A673 (cell line): Measurements from ENCODE around the gene WDR17. TPM values are rescaled to one million over a fixed set of nuclear protein-coding genes. Genes with fewer than 3 reads are reported as not detected.

Source experiments
- BruUV-seq: library from RNA; stranded (reverse); fragments of 400-500 nt; replicated peaks from 2 replicates; lab custom pipeline; 2021; lab: Mats Ljungman, UMichigan
- CTCF ChIA-PET: fragments of 300-600 bp; sonication (Branson Sonifier 250); formaldehyde crosslinking; loops from one replicate; lab custom pipeline; 2022; ENCODE audit warnings: antibody characterized with exemption; lab: Charles Lee
- POLR2A ChIA-PET: fragments of 300-600 bp; sonication (Branson Sonifier 250); formaldehyde crosslinking; loops from one replicate; lab custom pipeline; 2022; ENCODE audit warnings: antibody characterized with exemption; ENCODE audit not compliant: low non-redundant PET; lab: Charles Lee
- DNase-seq: peaks from one replicate; pipeline ENCODE4 v3.0.0-alpha.2; 2015; ENCODE audit warnings: low spot score
- H3K27ac ChIP-seq: fragments of 200-600 bp; sonication (generic); 2 replicates; pipeline ENCODE4 v1.5.1; 2016; ENCODE audit warnings: mixed run types, low read depth, mild to moderate bottlenecking, mixed read lengths, antibody characterized with exemption, low read length; ENCODE audit not compliant: poor library complexity, severe bottlenecking
- H3K27me3 ChIP-seq: fragments of 200-600 bp; sonication (generic); replicated peaks from 2 replicates; pipeline ENCODE4 v1.6.1; 2017; ENCODE audit warnings: mixed run types, low read depth, mild to moderate bottlenecking, mixed read lengths, antibody characterized with exemption, low read length; ENCODE audit not compliant: insufficient read depth, poor library complexity
- H3K36me3 ChIP-seq: fragments of 200-600 bp; sonication (generic); 2 replicates; pipeline ENCODE4 v1.6.1; 2016; ENCODE audit warnings: mixed run types, mild to moderate bottlenecking, mixed read lengths, antibody characterized with exemption, low read length; ENCODE audit not compliant: insufficient read depth, poor library complexity, severe bottlenecking
- H3K4me1 ChIP-seq: fragments of 200-600 bp; sonication (generic); 2 replicates; pipeline ENCODE4 v1.6.1; 2017; ENCODE audit warnings: mixed run types, mild to moderate bottlenecking, mixed read lengths, antibody characterized with exemption, low read length; ENCODE audit not compliant: insufficient read depth, poor library complexity, severe bottlenecking
- H3K4me3 ChIP-seq: fragments of 200-600 bp; sonication (generic); 2 replicates; pipeline ENCODE4 v1.5.1; 2016; ENCODE audit warnings: low read depth, mixed run types, mild to moderate bottlenecking, mixed read lengths, low read length; ENCODE audit not compliant: poor library complexity, severe bottlenecking
- H3K9me3 ChIP-seq: fragments of 200-600 bp; sonication (generic); 2 replicates; pipeline ENCODE4 v1.6.1; 2016; ENCODE audit warnings: mixed run types, low read depth, mild to moderate bottlenecking, mixed read lengths, antibody characterized with exemption, low read length; ENCODE audit not compliant: poor library complexity, severe bottlenecking
- EZH2 ChIP-seq: fragments of 200-600 bp; sonication (generic); IDR thresholded peaks from 2 replicates; pipeline ENCODE4 v1.6.1; 2017; ENCODE audit warnings: borderline replicate concordance, low read depth, mild to moderate bottlenecking, mixed read lengths, antibody characterized with exemption, low read length; ENCODE audit not compliant: poor library complexity, severe bottlenecking
- intact Hi-C: fragments of 100-400 bp; cut with micrococcal nuclease; formaldehyde crosslinking; loops from one replicate; pipeline ENCODE4 v1.10.0; 2022; ENCODE audit not compliant: unreplicated experiment
- total RNA-seq: library from RNA; stranded (reverse); gene quantifications from 2 replicates; pipeline ENCODE4 v1.2.3, GENCODE V29; 2021
- TF ChIP-seq, protein P1 (sequence below): fragments of 300-800, 200-600 bp; sonication (generic); conservative IDR thresholded peaks from 2 replicates; pipeline ENCODE4 v1.5.1; 2017; ENCODE audit warnings: low read depth, mild to moderate bottlenecking, antibody characterized with exemption, low read length, moderate library complexity, mixed read lengths

WDR17 gene
- total RNA-seq, 1 experiment from 2014 or later: 6.9 TPM

DNA sequence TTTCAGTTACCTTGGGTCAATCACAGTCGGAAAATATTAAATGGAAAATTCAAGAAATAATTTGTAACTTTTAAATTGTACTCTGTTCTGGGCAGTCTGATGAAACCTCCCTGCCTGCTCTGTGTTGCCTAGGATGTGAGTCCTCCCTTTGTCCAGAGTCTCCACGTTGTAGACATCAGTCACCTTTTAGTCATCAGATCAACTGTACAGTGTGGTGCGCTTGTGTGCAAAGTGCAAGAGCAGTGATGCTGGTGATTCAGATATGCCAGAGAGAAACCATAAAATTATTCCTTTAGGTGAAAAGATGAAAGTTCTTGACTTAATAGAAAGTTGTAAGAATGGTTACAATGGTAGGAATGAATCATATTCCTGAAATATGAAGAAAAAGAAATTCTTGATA is 128.3 kb downstream of the WDR17 start:
- Histone ChIP-seq H3K4me1 (no peaks in the 10 kb centered on the region), H3K27ac (no peak overlapping the region), H3K27me3 (no peaks in the 10 kb centered on the region), H3K36me3 (no peaks in the 10 kb centered on the region), H3K4me3 (no peak overlapping the region), H3K9me3 (no peaks in the 10 kb centered on the region)
- ChIA-PET CTCF (no interaction called here), POLR2A (no interaction called here)
- no peak for TF ChIP-seq EZH2
- TF ChIP-seq, protein P1, sequence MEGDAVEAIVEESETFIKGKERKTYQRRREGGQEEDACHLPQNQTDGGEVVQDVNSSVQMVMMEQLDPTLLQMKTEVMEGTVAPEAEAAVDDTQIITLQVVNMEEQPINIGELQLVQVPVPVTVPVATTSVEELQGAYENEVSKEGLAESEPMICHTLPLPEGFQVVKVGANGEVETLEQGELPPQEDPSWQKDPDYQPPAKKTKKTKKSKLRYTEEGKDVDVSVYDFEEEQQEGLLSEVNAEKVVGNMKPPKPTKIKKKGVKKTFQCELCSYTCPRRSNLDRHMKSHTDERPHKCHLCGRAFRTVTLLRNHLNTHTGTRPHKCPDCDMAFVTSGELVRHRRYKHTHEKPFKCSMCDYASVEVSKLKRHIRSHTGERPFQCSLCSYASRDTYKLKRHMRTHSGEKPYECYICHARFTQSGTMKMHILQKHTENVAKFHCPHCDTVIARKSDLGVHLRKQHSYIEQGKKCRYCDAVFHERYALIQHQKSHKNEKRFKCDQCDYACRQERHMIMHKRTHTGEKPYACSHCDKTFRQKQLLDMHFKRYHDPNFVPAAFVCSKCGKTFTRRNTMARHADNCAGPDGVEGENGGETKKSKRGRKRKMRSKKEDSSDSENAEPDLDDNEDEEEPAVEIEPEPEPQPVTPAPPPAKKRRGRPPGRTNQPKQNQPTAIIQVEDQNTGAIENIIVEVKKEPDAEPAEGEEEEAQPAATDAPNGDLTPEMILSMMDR: no peak
- intact Hi-C loops: no loop called here
- BruUV-seq: no TSS peak
- no peak for DNase-seq

GRCh38 chr4:176195184-176195978 is 129.7 kb downstream of the WDR17 start, which contains the start of gene SPATA4:
TSS of gene SPATA4 (minus strand) at chr4:176195585. CDS start at chr4:176195562, 23 bp downstream.
- TF ChIP-seq EZH2: no peak
- TF ChIP-seq, protein P1: no peak
- H3K4me1 ChIP-seq: no peaks in the 10 kb centered on the region
- CTCF ChIA-PET: no interaction called here
- no peaks in the 10 kb centered on the region for H3K27me3 ChIP-seq
- intact Hi-C loops: no loop called here
- DNase-seq: peak; percentile 93
- peak within 1 kb of the TSS; percentile 56 for H3K4me3 ChIP-seq
- H3K27ac ChIP-seq: no peak within 1 kb of the TSS
- POLR2A ChIA-PET: no interaction called here
- no TSS peak for BruUV-seq
- H3K9me3 ChIP-seq: no peaks in the 10 kb centered on the region
- no peaks in the 10 kb centered on the region for H3K36me3 ChIP-seq

GRCh38 chr4:176198316-176198903 is 132.8 kb downstream of the WDR17 start:
- no peak for DNase-seq
- H3K4me3 ChIP-seq: no peak overlapping the region
- H3K27ac ChIP-seq: no peak overlapping the region
- H3K27me3 ChIP-seq: no peaks in the 10 kb centered on the region
- no peaks in the 10 kb centered on the region for H3K9me3 ChIP-seq
- intact Hi-C loops: no loop called here
- no peaks in the 10 kb centered on the region for H3K36me3 ChIP-seq
- TF ChIP-seq, protein P1: no peak
- no peak for TF ChIP-seq EZH2
- POLR2A ChIA-PET: no interaction called here
- CTCF ChIA-PET: no interaction called here
- no peaks in the 10 kb centered on the region for H3K4me1 ChIP-seq
- no TSS peak for BruUV-seq
